Panc1 (cell line): ENCODE results near the gene MTNR1A. TPM values are rescaled to one million over a fixed set of nuclear protein-coding genes. Genes with fewer than 3 reads are reported as not detected.

Source experiments
- ATAC-seq: fragments of 200-7000 bp; cut with Tn5 transposase; 2 replicates; pipeline ENCODE4 v1.9.1; 2020; ENCODE audit warnings: mild to moderate bottlenecking, moderate library complexity
- BruUV-seq: library from RNA; stranded (reverse); fragments of 400-500 nt; replicated peaks from 2 replicates; lab custom pipeline; 2021; lab: Mats Ljungman, UMichigan
- CTCF ChIA-PET: fragments of 300-600 bp; sonication (Branson Sonifier 250); formaldehyde crosslinking; loops from one replicate; lab custom pipeline; 2022; ENCODE audit warnings: antibody characterized with exemption; lab: Charles Lee
- POLR2A ChIA-PET: fragments of 300-600 bp; sonication (Branson Sonifier 250); formaldehyde crosslinking; loops from one replicate; lab custom pipeline; 2022; ENCODE audit warnings: antibody characterized with exemption; lab: Charles Lee
- DNase-seq: peaks from one replicate; pipeline ENCODE4 v3.0.0-alpha.2; 2010; ENCODE audit warnings: low read depth, low spot score
- H3K27ac ChIP-seq: 2 replicates; pipeline ENCODE4 v1.5.1; 2011; ENCODE audit warnings: mild to moderate bottlenecking, low read length, inconsistent platforms
- H3K27me3 ChIP-seq: fragments of 200-500 bp; sonication (Bioruptor generic); 2 replicates; pipeline ENCODE4 v1.6.0; 2014; ENCODE audit warnings: low read length, inconsistent platforms; ENCODE audit not compliant: control insufficient read depth, insufficient read depth
- H3K36me3 ChIP-seq: fragments of 200-500 bp; sonication (Bioruptor generic); 2 replicates; pipeline ENCODE4 v1.5.1; 2014; ENCODE audit warnings: inconsistent platforms, mild to moderate bottlenecking, low read length, moderate library complexity; ENCODE audit not compliant: control insufficient read depth, insufficient read depth
- H3K4me1 ChIP-seq: 2 replicates; pipeline ENCODE4 v1.5.1; 2011; ENCODE audit warnings: inconsistent platforms, mild to moderate bottlenecking, low read length, moderate library complexity; ENCODE audit not compliant: control insufficient read depth, insufficient read depth
- H3K4me3 ChIP-seq, 2 experiments: 2 replicates each; pipeline ENCODE4 v1.5.1; 2011 to 2012; ENCODE audit warnings: low read depth in 2 of 2, low read length in 2 of 2, mild to moderate bottlenecking in 2 of 2, inconsistent platforms in 1 of 2, moderate library complexity in 1 of 2
- H3K9me3 ChIP-seq: fragments of 200-500 bp; sonication (Bioruptor generic); 2 replicates; pipeline ENCODE4 v1.5.1; 2014; ENCODE audit warnings: low read depth, mild to moderate bottlenecking, inconsistent platforms, low read length, moderate library complexity; ENCODE audit not compliant: control insufficient read depth, insufficient read depth
- POLR2AphosphoS5 ChIP-seq: IDR thresholded peaks from 2 replicates; pipeline ENCODE4 v1.6.1; 2012; ENCODE audit warnings: mild to moderate bottlenecking, low read depth, low read length, moderate library complexity
- REST ChIP-seq, 2 experiments: IDR thresholded peaks; 2 replicates each; pipeline ENCODE4 v1.6.1; 2011 to 2012; ENCODE audit warnings: low read depth in 2 of 2, control low read depth in 1 of 2, low read length in 1 of 2, mild to moderate bottlenecking in 1 of 2, moderate library complexity in 1 of 2; ENCODE audit not compliant: insufficient read depth in 1 of 2
- SIN3A ChIP-seq: IDR thresholded peaks from 2 replicates; pipeline ENCODE4 v1.6.1; 2012; ENCODE audit warnings: low read depth, mild to moderate bottlenecking, low read length, moderate library complexity, borderline replicate concordance; ENCODE audit not compliant: insufficient read depth
- TCF7L2 ChIP-seq: IDR thresholded peaks from 2 replicates; pipeline ENCODE4 v1.6.1; 2011; ENCODE audit warnings: mild to moderate bottlenecking, low read depth, low read length, inconsistent platforms
- in situ Hi-C: cut with HindIII; loops from 2 replicates; pipeline ENCODE4 v1.10.0; 2016; ENCODE audit warnings: low sequenced_read_pairs, low pct_unique_long_range_greater_than_20kb
- intact Hi-C: fragments of 100-400 bp; cut with micrococcal nuclease; formaldehyde crosslinking; loops from one replicate; pipeline ENCODE4 v1.10.0; 2022; ENCODE audit not compliant: unreplicated experiment
- total RNA-seq: library from RNA; stranded (reverse); gene quantifications from one replicate; pipeline ENCODE4 v1.2.1, GENCODE V29; 2021; ENCODE audit not compliant: unreplicated experiment
- TF ChIP-seq, protein P1 (sequence below): fragments of 450-650 bp; IDR thresholded peaks from 2 replicates; pipeline ENCODE4 v1.5.1; 2017; ENCODE audit warnings: mild to moderate bottlenecking

MTNR1A gene
- total RNA-seq, 1 experiment from 2014 or later, result 0.23 TPM

DNA sequence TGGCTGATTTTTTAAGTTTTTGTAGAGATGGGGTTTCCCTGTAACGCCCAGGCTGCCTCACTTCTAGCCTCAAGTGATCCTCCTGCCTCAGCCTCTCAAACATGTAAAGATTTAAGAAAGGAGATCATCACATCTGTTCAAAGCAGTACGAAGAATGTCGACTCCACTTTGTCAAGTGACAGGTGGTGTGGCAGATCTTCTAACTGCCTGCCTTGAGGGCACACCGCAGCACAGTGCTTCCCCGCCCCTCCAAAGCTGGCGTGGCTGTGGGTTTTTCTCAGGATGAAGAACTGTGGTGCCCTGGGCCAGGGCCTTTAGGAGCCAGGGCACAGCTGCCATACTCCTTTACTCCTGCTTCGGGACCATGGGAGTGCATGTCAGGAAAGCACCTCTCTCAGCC, 43.3 kb upstream of the MTNR1A start:
- no peak for TF ChIP-seq POLR2AphosphoS5
- TF ChIP-seq, protein P1, sequence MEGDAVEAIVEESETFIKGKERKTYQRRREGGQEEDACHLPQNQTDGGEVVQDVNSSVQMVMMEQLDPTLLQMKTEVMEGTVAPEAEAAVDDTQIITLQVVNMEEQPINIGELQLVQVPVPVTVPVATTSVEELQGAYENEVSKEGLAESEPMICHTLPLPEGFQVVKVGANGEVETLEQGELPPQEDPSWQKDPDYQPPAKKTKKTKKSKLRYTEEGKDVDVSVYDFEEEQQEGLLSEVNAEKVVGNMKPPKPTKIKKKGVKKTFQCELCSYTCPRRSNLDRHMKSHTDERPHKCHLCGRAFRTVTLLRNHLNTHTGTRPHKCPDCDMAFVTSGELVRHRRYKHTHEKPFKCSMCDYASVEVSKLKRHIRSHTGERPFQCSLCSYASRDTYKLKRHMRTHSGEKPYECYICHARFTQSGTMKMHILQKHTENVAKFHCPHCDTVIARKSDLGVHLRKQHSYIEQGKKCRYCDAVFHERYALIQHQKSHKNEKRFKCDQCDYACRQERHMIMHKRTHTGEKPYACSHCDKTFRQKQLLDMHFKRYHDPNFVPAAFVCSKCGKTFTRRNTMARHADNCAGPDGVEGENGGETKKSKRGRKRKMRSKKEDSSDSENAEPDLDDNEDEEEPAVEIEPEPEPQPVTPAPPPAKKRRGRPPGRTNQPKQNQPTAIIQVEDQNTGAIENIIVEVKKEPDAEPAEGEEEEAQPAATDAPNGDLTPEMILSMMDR, result no peak
- no peak for TF ChIP-seq SIN3A
- no peak for TF ChIP-seq REST (IDR thresholded peaks at IDR 0.05; ENCODE audit: insufficient read depth in 1 of 2, low read depth in 2 of 2, low read length in 1 of 2)
- TF ChIP-seq TCF7L2, result no peak
- Histone ChIP-seq H3K4me3 (no peak overlapping the region), H3K9me3 (no peaks in the 10 kb centered on the region), H3K36me3 (peaks cover 61% of the 10 kb centered on the region), H3K27me3 (no peaks in the 10 kb centered on the region), H3K27ac (no peak overlapping the region), H3K4me1 (no peaks in the 10 kb centered on the region)
- ATAC-seq (no peak), DNase-seq (no peak)
- POLR2A ChIA-PET, result no interaction called here
- BruUV-seq, result no TSS peak
- in situ Hi-C loops, result no loop called here
- CTCF ChIA-PET, result interaction anchor here (0.6 kb wide), 1 partner anchor 16 kb away, joined by 3 read pairs; no protein-coding TSS in a partner anchor
- intact Hi-C loops, result no loop called here

DNA sequence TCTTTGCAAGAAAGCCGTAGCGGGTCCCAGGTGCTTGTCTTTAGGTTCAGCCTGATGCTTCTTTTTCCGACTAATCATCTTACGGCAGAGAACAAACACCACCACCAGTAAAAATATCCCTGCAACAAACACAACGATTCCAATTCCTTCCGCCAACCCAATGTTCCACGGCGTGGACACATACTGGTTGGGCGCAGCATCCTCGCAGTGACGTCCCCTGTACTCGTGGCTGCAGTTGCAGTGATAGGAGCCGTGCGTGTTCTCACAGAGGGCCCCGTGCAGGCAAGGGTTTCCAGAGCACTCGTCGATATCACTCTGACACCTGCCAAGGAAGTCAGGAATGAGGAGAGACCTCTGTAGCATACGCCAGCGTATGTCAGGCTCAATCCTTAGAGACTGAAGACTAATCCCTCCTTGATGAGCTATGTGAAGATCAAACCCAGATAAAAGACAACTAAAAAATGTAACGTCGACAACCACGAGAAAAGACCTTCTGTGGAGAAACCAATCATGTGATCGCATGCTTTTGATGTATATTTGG, 41.6 kb upstream of the MTNR1A start:
- ChIA-PET POLR2A (no interaction called here), CTCF (no interaction called here)
- Histone ChIP-seq H3K36me3 (peaks cover 61% of the 10 kb centered on the region), H3K4me1 (no peaks in the 10 kb centered on the region), H3K4me3 (no peak overlapping the region), H3K27ac (no peak overlapping the region), H3K9me3 (no peaks in the 10 kb centered on the region), H3K27me3 (no peaks in the 10 kb centered on the region)
- no TSS peak for BruUV-seq
- intact Hi-C loops, result no loop called here
- no peak for ATAC-seq
- no peak for TF ChIP-seq SIN3A
- no peak for TF ChIP-seq TCF7L2
- no peak for TF ChIP-seq REST (IDR thresholded peaks at IDR 0.05; ENCODE audit: insufficient read depth in 1 of 2, low read depth in 2 of 2, low read length in 1 of 2)
- TF ChIP-seq POLR2AphosphoS5, result no peak
- TF ChIP-seq, protein P1, result no peak
- DNase-seq, result no peak
- in situ Hi-C loops, result no loop called here
